Measurements from ENCODE around the gene KANTR. TPM values are rescaled to one million over a fixed set of nuclear protein-coding genes. Genes with fewer than 3 reads are reported as not detected.

The KANTR gene
- total RNA-seq, 1 experiment from 2014 or later: 7.7 TPM

GRCh38 chrX:53171356-53171755 lies 77.4 kb downstream of the KANTR start:
- peaks cover 56 to 62% of the 10 kb centered on the region in 2 experiments for H3K9me3 Mint-ChIP-seq

More at GRCh38 chrX:53171356-53171755, 77.4 kb downstream of the KANTR start:
- no peaks in the 10 kb centered on the region for H3K4me1 ChIP-seq (ENCODE audit: insufficient read depth, low read length)
- H3K27me3 Mint-ChIP-seq (ENCODE audit: low read depth): no peaks in the 10 kb centered on the region; the same call in 1 of the 2 replicates
- no peak overlapping the region for H3K4me3 Mint-ChIP-seq
- no peak overlapping the region for H3T11ph ChIP-seq (ENCODE audit: low read length)
- H4K91ac ChIP-seq (ENCODE audit: insufficient read length, low read depth, low read length): no peak overlapping the region
- H4K5ac ChIP-seq (ENCODE audit: insufficient read length, low read depth, low read length): no peak overlapping the region
- no peak overlapping the region for H3K27ac ChIP-seq (ENCODE audit: insufficient read length, low read depth, low read length)
- no peaks in the 10 kb centered on the region for H3K27me3 ChIP-seq (ENCODE audit: insufficient read depth, low read length)
- no peak overlapping the region for H3K18ac ChIP-seq (ENCODE audit: insufficient read length, low read depth, low read length)
- no peak overlapping the region for H2BK20ac ChIP-seq (ENCODE audit: low read depth, low read length, poor library complexity, severe bottlenecking)
- no peak overlapping the region for H4K8ac ChIP-seq (replicated peaks; ENCODE audit: insufficient read length, low read depth, low read length)
- H3K14ac ChIP-seq (ENCODE audit: insufficient read depth, low read length): no peak overlapping the region
- H2BK15ac ChIP-seq (ENCODE audit: low read depth, low read length): no peak overlapping the region
- WGBS (ENCODE audit: extremely low coverage, insufficient read length, low lambda C conversion rate): no CpG with 5 or more reads among the region's 7 CpGs
- no peak overlapping the region for H3K23ac ChIP-seq (ENCODE audit: insufficient read length, low read depth, low read length)
- no peak overlapping the region for H2BK120ac ChIP-seq (ENCODE audit: low read depth, low read length, poor library complexity, severe bottlenecking)
- H3K9me3 ChIP-seq (ENCODE audit: control insufficient read depth, low read depth, low read length): peaks cover 11% of the 10 kb centered on the region
- no peak overlapping the region for H2AK5ac ChIP-seq (ENCODE audit: insufficient read length, low read length)
- no peaks in the 10 kb centered on the region for H4K20me1 ChIP-seq (ENCODE audit: control insufficient read depth, insufficient read depth, insufficient read length)
- no peak overlapping the region for H3K27ac Mint-ChIP-seq
- H3K79me1 ChIP-seq (ENCODE audit: insufficient read depth, low read depth, low read length, poor library complexity, severe bottlenecking): no peaks in the 10 kb centered on the region
- H2AFZ ChIP-seq (ENCODE audit: low read length): no peak overlapping the region
- no peak overlapping the region for H3K4ac ChIP-seq (ENCODE audit: low read depth, low read length)
- H3K9ac ChIP-seq (ENCODE audit: extremely low read depth, insufficient read length, low read length): no peak overlapping the region
- DNase-seq: no peak
- peak; percentile 42 for TF ChIP-seq CTCF (conservative IDR thresholded peaks at IDR 0.05)
- no peak overlapping the region for H3K56ac ChIP-seq (ENCODE audit: insufficient read length, low read depth, low read length)
- H3K36me3 Mint-ChIP-seq (ENCODE audit: insufficient read depth in 1 of 3, low read depth in 3 of 3): peaks cover 4 to 11% (median 7%) of the 10 kb centered on the region in 3 experiments; a peak in 3 of 7 replicates
- H3K4me1 Mint-ChIP-seq: peaks cover 0 to 3% of the 10 kb centered on the region in 2 experiments; a peak in 1 of 4 replicates
- no peaks in the 10 kb centered on the region for H3K23me2 ChIP-seq (ENCODE audit: insufficient read length, low read depth, low read length, poor library complexity, severe bottlenecking)
- H3K79me2 ChIP-seq (ENCODE audit: insufficient read depth, low read length): no peaks in the 10 kb centered on the region
- H3K4me2 ChIP-seq (ENCODE audit: insufficient read depth, insufficient read length, low read length): no peak overlapping the region
- H2BK5ac ChIP-seq (ENCODE audit: insufficient read length, low read length): no peak overlapping the region
- H2BK12ac ChIP-seq (ENCODE audit: insufficient read length, low read depth, low read length): no peak overlapping the region

Other genes with a start within 250 kb of the KANTR start
- gene XAGE3, start 226.1 kb upstream of the KANTR start, total RNA-seq (2021): not detected in 2 replicates
- gene FAM156B, start 196.8 kb upstream of the KANTR start, total RNA-seq (2021): 11.2 and 13.7 TPM in 2 replicates
- gene FAM156A, start 135.6 kb upstream of the KANTR start, total RNA-seq (2021): 14.7 and 15.7 TPM in 2 replicates
- gene GPR173, start 45.4 kb upstream of the KANTR start, total RNA-seq (2021): 4.5 and 5.4 TPM in 2 replicates
- gene TSPYL2, start 11.8 kb upstream of the KANTR start, total RNA-seq (2021): 20.7 and 24.6 TPM in 2 replicates
- gene KDM5C, start 131.1 kb downstream of the KANTR start, total RNA-seq (2021): 98.7 and 105 TPM in 2 replicates
- gene IQSEC2, start 187.4 kb downstream of the KANTR start, total RNA-seq (2021): 7.0 and 8.4 TPM in 2 replicates

All from H9 (cell line).